GM12873 (cell line): ENCODE measurements around the gene GGACT.

ENCODE experiments used
- CTCF ChIP-seq: IDR thresholded peaks from 2 replicates; pipeline ENCODE4 v1.5.1; 2012; ENCODE audit warnings: low read depth, mild to moderate bottlenecking, moderate library complexity, low read length, control low read depth; ENCODE audit not compliant: insufficient read depth; ENCODE audit errors: missing control alignments

Gene GGACT

DNA sequence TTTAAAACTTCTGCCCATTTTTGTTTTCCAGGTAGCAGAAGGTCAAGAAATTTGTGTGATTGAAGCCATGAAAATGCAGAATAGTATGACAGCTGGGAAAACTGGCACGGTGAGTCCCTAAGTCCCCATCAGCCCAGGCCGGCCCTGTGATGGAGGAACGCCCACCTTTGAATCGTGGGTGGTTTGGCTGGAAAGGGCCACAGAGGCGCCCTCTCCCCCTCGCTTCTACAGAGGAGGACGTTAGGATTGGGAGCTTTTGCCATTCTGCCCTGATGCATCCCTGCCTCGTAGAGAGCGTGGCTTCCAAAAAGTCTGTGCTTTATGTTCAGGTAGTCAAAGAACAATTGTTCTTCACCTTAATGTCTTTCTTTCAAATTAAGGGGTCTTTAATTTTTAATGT, 60.9 kb downstream of the GGACT start:
- TF ChIP-seq CTCF, result no peak

GRCh38 chr13:100526318-100527000, 62.1 kb downstream of the GGACT start:
- no peak for TF ChIP-seq CTCF

- no peak for TF ChIP-seq CTCF
Measured at GRCh38 chr13:100525453-100526317, 62.9 kb downstream of the GGACT start.

GRCh38 chr13:100523981-100524386, 64.6 kb downstream of the GGACT start:
- TF ChIP-seq CTCF, result no peak

DNA sequence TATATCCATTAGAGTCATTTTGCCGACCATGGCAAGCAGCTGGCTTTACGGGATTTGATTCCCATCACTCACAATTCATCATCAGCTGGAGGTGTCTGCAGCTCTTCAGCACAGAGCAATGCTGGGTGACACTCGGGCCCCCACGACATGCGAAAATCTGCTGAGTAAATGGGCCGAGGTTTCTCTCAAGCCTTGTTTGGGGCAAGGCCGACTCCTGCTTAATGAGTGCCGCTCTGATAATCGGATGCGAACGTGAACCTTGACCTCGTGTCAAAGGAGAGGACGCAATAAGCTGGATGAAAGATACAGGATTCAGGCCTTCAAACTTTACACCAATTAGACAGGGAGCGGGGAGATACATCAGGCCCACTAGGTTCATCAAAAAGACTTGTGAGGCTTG, 65.2 kb downstream of the GGACT start:
- TF ChIP-seq CTCF, result no peak

GRCh38 chr13:100522618-100523309, 65.8 kb downstream of the GGACT start:
- no peak for TF ChIP-seq CTCF
